HG02981 (cell line): ENCODE results near the gene RIMBP2.

ENCODE experiments used
- ATAC-seq: cut with Tn5 transposase; IDR thresholded peaks from one replicate; pipeline ENCODE4 v1.9.1; 2021; ENCODE audit warnings: mild to moderate bottlenecking, moderate library complexity; ENCODE audit not compliant: unreplicated experiment

The RIMBP2 gene

GRCh38 chr12:130513556-130513955 is 202.5 kb downstream of the RIMBP2 start:
- ATAC-seq = no peak

GRCh38 chr12:130511285-130511684 is 204.8 kb downstream of the RIMBP2 start:
- no peak for ATAC-seq

DNA sequence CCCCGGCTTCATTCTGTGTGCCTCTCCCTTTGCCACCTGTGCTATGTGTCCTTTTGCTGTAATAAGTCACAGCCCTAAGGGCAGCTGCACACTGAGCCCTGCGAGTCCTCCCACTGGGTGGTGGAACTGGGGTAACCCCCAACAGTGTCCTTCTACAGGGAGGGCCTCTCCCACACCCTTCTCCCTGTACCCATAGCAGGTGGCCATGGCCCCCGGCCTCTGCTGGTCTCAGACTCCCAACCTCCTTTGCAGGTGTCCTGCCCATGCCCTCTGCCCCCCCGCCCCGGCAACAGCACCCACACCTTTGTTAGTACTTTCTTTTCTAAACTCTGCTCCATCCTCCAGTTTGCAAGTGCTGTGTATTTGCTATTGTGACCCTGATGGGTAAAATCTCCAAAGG is 206.6 kb downstream of the RIMBP2 start:
- no peak for ATAC-seq

DNA sequence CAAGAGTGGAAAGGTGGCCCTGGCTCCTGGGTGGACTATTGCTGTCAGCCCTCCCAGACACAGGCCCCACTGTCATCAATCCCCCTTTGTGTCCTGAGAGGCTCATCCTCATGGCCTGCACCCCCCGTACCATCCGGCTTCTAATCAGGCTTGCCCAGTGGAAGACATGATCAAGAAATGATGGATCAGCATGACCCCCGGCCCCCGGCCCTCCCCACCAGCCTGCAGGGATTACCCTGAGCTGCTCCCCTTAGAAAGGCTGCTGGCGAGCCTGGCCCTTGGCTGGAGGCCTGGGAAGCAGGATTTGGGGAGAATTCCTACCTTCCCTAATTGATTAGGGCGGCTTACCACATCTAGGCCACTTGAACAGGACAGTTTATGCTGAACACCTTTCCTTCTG is 207.3 kb downstream of the RIMBP2 start:
- ATAC-seq = no peak

DNA sequence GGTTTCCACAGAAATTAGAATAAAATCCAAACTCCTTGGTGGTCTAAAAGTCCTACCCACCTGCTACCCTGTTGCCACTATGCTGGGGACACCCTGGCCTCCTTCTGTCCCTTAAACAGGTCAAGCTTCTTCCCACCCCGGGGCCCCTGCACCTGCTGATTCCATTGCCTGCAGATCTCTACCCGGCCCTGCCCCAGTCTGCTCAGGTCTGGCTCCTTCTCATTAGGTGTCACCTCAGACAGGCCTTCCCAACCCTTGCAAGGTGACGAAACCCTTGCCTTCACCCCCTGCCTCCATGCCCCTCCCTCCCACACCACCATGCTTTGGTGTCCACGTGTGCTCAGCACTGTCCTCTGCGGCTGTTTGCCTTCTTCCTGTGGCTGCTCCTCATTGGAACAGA is 207.8 kb downstream of the RIMBP2 start:
- ATAC-seq = no peak

- ATAC-seq = no peak
Observed at GRCh38 chr12:130506844-130507243, 209.3 kb downstream of the RIMBP2 start.

DNA sequence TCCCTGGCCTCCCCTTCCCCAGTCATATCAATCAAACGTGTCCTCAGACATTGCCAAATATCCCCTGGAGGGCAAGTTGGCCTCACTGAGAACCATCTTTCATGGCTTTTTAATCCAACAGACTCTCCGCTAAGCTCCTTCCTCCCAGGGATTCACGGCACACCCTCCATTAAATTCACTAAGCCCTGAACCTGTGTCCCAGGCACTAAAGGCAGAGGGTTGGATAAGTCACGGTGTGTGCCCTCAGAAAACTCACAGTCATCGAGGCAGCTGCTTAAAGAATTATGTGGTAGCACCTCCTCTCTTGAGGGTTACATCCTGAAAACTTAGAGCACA is 211.3 kb downstream of the RIMBP2 start:
- no peak for ATAC-seq

GRCh38 chr12:130504110-130504839 is 211.8 kb downstream of the RIMBP2 start:
- ATAC-seq = no peak

GRCh38 chr12:130501821-130502220 is 214.3 kb downstream of the RIMBP2 start:
- ATAC-seq = no peak

DNA sequence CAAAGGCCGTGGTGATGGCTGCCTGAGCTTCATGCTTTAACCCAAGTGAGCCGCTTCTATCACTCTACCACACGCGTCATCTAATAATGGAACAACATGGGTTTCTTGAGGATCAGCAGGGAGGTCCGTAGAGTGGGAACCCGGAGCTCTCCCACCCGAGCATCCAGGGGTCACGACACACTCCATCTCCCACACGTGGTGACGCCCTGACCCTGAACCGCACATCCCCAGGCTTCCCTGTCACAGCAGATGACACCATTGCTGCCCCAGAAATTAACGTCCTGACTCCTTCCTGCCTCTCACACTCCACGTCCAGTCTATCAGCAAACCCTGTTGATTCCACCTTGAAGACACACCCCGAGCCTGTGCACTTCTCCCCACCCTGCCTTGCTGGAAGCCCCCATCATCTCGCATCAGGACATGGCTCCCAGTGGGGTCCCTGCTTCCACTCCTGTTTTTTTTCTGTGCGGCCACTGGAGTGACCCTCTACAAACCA is 215.2 kb downstream of the RIMBP2 start:
- no peak for ATAC-seq

DNA sequence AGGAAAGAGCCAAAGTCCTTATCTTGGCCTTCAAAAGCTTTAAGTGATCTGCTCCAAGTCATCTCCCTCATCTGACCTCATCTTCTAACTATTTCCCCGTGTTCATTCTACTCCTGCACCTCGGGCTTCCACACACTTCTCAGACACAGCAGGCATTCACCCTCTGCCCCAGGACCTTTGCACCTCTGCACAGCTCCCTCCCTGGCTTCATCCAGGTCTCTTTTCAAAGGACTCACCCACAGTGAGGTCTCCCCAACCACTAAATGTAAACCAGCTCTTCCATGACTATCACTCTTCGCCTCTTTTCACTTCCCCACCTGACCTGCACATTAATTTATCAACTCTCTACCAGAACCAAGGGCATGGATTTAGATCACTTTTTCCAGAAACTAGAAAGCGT is 216.6 kb downstream of the RIMBP2 start:
- no peak for ATAC-seq

GRCh38 chr12:130498589-130499385 is 217.3 kb downstream of the RIMBP2 start:
- ATAC-seq = no peak

GRCh38 chr12:130497991-130498390 is 218.1 kb downstream of the RIMBP2 start:
- no peak for ATAC-seq

GRCh38 chr12:130497321-130497720 is 218.8 kb downstream of the RIMBP2 start:
- ATAC-seq = no peak

DNA sequence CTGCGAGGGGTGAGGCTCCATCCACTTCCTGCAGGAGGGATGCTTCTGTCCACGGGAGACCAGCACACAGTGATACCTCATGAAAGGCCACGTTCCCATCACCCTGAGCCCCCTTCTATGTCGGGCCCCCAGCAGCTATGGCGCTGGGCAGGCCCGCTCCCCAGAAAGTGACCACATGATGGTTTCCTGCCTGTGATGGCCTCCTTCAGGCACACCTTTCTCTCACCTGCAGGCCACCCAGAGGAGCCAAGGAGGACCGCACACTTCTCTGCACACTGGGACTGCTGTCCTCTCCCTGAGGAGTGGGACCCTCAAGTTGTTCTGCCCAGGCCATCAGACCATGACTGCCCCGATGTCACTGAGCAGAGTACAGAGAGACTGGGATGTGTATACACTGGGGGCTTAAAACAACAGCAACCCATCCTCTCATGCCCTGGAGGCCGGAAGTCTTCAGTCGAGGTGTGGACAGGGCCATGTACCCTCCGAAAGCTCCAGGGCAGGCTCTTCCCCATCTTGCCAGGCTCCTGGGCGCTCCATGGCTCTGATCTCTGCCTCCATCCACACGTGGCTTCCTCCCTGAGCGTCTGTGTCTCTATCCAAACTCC is 219.5 kb downstream of the RIMBP2 start:
- no peak for ATAC-seq

GRCh38 chr12:130495156-130495555 is 220.9 kb downstream of the RIMBP2 start:
- no peak for ATAC-seq

DNA sequence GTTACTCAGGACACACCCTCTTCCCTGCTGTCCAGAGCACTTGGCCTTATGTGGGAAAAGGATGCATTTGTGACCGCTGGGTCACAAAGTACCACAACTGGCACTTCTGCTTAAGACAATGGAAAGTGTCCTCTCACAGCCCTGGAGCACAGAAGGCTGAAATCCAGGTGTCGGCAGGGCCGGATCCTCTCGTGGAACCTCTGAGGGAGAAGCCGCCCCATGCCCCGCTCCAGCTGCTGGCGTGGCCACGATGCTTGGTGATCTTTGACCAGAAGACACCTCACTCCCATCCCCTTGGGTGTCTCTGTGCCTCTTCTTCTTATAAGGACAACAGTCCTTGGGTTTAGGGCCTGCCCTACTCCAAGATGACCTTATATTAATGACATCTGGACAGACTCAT is 221.4 kb downstream of the RIMBP2 start:
- ATAC-seq = no peak

GRCh38 chr12:130493951-130494350 is 222.1 kb downstream of the RIMBP2 start:
- no peak for ATAC-seq

DNA sequence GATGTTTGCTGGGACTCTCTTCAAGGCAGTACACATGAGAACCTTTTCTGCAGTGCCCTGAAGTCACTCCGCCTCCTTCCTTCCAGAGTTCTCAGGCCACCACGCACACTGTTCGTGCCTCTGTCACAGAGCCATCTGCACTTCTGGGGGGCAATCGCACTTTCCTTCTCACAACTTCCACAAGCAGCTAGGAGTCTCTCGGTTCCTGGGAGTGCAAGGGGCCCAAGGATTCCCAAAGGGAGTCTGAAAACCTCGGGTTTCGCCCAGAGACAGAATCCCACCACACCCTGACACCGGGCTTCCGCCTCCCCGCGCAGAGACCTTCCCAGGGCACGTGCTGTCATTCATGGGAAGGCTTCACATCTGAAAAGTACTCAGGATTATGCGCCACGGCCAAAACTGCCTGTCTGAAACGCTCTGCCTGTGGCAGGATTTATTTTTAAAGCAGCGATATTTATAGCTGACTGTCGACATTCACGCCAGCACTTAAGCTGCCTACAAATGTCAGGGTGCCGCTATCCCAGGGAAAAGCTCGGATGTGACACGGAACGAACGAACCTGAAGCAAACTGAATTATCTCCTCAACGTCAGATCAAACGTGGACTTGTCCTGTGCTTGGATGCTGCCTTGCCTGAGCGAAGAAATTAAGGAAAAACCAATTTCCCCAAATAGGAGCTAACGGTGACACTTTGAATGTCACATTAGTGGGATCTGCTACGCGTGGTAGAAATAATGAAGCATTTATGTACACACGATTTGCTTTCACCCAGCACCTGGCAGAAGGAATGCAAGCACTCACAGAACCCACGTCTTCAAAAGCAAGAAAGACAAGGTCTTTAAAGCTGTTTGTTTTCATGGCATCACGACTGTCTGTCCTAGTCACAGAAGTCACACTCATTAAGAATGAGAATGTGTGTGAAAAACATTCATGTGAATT is 224.4 kb downstream of the RIMBP2 start:
- ATAC-seq = no peak

DNA sequence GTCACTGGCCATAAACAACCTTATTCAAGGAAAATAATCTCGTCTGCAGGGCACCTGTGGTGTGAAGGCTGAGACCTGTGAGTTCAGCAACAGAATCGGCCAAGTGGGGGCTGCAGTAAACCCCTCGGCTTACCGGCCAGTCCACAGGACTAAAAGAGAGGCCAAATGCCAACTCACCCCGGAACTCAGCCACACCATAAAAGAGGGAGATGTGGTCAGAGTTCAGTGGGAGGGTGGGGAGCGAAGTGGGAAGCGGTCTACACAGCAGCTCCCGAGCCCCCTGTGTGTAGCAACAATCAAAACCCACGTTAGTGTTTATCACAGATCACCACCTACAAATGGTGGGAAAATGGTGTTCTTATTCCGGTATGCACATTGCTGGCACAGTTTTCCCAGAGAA is 225.4 kb downstream of the RIMBP2 start:
- no peak for ATAC-seq

- ATAC-seq = no peak
Observed at GRCh38 chr12:130489293-130489692, 226.8 kb downstream of the RIMBP2 start.
